GM18511 (cell line): ENCODE data around the gene VARS1.
"Not testable (repeated sequence)": the region's sequence is repeated elsewhere in the genome, so short reads cannot be mapped to it uniquely, and the experiment has no call there.

Source experiments
- ATAC-seq: cut with Tn5 transposase; IDR thresholded peaks from one replicate; pipeline ENCODE4 v1.9.1; 2021; ENCODE audit warnings: mild to moderate bottlenecking, moderate library complexity; ENCODE audit not compliant: unreplicated experiment

The VARS1 gene

GRCh38 chr6:31822036-31822821 lies 26.7 kb upstream of the VARS1 start:
- no peak for ATAC-seq

DNA sequence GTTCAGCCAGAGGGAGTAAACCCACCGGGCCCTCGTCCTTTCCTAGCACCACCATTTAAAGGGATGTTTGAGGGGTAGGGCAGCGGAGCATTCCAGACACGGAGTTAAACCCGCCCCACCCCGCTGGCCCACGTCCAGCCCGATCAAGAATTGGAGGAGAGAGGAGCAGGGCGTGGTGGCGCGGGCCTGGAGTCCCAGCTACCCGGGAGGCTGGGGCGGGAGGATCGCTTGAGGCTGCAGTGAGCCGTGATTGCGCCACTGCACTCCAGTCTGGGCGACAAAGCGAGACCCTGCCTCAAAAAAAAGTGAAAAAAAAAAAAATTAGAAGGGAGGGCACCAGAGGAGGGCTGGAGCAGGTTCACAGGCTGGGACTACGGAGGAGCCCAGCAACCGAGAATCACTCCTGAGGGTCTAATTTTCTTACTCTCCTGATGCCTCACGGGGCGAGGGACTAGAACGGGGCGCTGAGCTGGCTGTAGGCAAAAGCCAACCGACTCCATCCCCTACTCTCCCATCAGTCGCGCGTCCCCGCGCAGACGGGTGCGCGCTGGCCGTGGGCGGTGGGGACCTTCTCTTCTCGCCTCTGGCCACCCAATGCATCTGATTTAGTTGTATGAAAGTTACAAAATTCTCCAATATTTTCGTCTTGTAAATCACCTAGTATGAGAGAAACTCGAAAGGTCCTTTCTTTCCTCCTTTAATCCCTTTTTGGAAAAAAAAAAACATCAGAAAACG lies 25.9 kb upstream of the VARS1 start:
- no peak for ATAC-seq

DNA sequence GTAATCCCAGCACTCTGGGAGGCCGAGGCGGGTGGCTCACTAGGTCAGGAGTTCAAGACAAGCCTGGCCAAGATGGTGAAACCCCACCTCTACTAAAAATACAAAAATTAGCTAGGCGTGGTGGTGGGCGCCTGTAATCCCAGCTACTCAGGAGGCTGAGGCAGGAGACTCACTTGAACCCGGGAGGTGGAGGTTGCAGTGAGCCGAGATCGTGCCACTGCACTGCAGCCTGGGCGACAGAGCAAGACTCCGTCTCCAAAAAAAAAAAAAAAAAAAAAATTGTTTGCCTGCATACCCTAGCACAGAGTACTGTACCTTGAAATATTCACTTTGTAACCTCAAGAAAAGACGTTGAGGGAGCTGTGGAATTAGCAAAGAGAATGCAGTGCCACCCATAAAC lies 24.8 kb upstream of the VARS1 start:
- ATAC-seq, result not testable (repeated sequence)

GRCh38 chr6:31819871-31820299 lies 24.3 kb upstream of the VARS1 start:
- no peak for ATAC-seq

DNA sequence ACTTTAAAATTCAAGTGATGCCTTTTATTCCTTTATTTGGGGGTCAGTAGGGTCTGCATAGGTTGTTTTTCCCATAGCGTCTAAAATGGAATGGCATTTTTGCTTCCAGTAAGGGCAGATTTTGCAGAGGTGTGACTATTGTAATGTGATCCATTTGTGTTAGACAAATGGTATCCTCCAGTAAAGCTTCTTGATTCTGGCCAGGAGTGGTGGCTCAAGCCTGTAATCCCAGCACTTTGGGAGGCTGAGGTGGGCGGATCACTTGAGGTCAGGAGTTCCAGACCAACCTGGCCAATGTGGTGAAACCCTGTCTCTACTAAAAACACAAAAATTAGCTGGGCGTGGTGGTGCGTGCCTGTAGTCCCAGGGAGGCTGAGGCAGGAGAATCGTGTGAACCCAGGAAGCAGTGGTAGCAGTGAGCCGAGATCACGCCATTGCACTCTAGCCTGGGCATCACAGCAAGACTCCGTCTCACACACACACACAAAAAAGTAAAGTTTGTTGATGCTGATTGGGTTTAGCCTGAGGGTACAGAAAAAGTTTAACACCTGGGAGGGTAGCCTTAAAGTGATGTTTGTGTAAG lies 22.5 kb upstream of the VARS1 start:
- not testable (repeated sequence) for ATAC-seq

GRCh38 chr6:31817133-31817928 lies 21.8 kb upstream of the VARS1 start:
- ATAC-seq, result not testable (repeated sequence)

DNA sequence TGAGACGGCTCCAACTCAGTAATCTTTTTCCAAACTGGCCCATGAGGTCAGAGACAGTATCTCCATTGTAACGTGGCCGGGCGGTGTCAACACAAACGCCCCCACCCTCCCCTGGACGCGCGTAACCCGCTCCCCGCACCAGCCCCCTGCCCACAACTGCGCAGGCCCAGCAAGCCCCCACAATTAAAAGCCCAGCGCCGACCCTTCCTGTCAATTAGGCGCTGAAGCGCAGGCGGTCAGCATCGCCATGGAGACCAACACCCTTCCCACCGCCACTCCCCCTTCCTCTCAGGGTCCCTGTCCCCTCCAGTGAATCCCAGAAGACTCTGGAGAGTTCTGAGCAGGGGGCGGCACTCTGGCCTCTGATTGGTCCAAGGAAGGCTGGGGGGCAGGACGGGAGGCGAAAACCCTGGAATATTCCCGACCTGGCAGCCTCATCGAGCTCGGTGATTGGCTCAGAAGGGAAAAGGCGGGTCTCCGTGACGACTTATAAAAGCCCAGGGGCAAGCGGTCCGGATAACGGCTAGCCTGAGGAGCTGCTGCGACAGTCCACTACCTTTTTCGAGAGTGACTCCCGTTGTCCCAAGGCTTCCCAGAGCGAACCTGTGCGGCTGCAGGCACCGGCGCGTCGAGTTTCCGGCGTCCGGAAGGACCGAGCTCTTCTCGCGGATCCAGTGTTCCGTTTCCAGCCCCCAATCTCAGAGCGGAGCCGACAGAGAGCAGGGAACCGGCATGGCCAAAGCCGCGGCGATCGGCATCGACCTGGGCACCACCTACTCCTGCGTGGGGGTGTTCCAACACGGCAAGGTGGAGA lies 19.7 kb upstream of the VARS1 start, which contains the start of the genes HSPA1A and HSPA1L:
HSPA1A (plus strand) TSS at position 519 of the 814 bp plus-strand sequence; CDS start at position 733, 214 bp downstream.
HSPA1L (minus strand) TSS at position 259 of the 814 bp plus-strand sequence. CDS start 3,311 bp downstream, outside the sequence.
- ATAC-seq, result peak; percentile 51

GRCh38 chr6:31814677-31815024 lies 19.1 kb upstream of the VARS1 start:
- ATAC-seq, result no peak

GRCh38 chr6:31813465-31813849 lies 17.9 kb upstream of the VARS1 start:
- ATAC-seq, result no peak

DNA sequence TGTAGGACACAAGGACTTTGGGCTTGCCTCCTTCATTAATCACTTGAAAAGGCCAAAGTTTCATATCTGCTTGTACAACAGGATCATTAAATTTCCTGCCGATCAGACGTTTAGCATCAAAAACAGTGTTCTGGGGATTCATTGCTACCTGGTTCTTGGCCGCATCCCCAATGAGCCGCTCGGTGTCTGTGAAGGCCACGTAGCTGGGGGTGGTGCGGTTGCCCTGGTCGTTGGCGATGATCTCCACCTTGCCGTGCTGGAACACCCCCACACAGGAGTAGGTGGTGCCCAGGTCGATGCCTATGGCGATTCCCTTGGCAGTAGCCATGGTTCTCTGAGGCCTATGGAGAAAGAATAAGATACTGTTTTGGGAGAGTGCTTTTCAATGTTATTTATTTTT lies 16.1 kb upstream of the VARS1 start:
- ATAC-seq, result no peak

- not testable (repeated sequence) for ATAC-seq
Observed at GRCh38 chr6:31808599-31808998, 13.0 kb upstream of the VARS1 start.

DNA sequence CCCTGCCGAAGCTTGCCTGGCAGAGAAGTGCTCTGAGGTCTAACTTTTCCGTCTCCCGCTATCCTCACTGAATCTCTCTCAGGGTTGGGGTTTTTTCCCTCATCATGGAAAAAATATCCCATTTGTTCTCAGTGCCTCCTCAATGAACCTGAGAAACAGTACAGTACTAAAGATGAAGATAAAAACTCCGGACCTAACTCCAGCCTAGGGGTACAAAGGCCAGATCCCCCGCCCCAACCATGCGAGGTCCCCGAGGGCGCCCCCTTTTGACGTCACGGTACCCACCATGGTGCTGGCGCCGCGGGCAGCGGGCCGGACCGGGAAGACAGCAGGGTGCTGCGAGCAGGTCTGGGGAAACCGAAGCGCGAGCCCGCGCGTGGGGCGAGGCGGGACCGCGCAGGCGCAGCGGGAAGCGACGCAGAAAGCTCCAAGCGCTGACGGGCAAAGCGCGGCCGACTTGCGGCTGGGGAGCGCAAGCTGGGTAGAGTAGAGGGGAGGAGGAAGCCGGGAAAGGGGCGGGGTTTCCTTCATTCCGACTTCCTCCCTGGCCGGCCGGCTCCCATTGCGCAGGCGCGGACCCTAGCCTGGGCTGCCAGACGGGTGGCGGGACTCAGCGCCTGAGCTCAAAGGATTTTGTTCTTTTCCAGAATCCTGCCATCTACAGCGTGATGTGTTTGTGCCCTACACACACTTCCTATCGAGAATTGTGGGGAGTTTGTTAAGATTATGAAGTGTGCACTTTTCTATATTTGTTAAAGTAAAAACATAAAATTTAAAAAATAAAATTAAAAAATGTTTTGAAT lies 11.1 kb upstream of the VARS1 start, which contains the start of gene LSM2:
LSM2 (minus strand) TSS at position 497 of the 803 bp plus-strand sequence; CDS start at position 288, 209 bp downstream.
- ATAC-seq, result peak; percentile 93

DNA sequence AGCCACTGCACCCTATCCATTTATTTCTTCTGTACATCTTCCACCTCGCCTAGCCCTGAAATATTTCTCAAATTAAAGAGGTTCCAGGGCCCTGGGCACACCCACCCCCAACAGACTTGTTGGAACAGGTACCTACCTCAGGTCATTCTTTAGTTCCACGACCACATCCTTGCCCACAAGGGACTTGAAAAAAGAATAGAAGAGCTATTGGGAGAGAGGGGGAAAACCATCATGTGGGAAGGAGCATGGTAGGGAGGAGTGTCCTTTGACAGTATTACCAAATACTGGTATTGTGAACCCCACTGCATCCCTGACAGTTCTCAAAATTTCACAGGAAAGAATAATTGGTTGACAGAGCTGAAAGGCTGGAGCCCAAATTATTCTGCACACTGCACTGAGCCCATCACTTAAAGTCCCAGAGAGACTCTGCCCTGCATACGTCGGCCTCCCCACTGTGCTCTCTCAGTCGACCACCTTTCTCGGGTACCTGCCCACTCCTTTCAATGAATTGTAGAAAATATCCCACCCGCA lies 10.5 kb upstream of the VARS1 start:
- no peak for ATAC-seq

DNA sequence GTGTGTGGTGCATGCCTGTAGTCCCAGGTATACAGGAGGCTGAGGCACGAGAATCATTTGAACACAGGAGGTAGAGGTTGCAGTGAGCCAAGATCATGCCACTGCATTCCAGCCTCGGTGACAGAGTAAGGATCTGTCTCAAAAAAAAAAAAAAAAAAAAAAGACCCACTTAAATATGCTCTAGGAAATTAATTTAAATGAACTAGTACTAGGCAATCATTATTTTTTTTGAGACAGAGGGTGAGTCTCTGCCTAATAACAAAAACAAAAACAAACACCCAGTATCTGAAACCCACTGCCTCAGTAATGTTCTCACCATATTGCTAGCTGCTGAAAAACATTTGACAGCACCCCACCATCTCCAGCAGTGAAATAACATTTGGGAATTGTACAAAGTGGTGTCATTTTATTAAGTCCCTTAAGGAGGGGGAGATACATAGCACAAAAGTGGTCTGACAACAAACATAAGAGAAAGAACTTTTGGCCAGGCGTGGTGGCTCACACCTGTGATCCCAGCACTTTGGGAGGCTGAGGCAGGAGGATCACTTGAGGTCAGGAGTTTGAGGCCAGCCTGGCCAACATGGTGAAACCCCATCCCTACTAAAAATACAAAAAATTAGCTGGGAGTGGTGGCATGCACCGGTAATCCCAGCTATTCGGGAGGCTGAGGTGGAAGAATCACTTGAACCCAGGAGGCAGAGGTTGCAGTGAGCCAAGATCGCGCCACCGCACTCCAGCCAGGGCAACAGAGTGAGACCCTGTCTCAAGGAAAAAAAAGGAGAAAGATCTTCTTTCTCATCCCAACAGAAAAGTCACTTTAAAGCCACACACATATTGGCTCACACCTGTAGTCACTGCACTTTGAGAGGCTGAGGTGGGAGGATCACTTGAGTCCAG lies 5.7 kb upstream of the VARS1 start:
- not testable (repeated sequence) for ATAC-seq

DNA sequence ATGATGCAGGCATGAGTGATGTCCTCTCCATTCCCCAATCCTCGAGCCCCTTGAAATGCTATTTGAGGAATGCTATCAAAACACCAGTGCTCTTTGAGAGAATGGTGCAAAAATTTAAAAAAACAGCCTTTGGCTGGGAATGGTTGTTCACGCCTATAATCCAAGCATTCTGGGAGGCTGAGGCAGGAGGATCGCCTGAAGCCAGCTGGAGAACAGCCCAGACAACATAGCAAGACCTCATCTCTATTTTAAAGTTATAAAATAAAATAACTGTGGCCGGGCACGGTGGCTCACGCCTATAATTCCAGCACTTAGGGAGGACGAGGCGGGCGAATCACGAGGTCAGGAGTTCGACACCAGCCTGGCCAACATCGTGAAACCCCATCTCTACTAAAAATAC lies 4.2 kb upstream of the VARS1 start:
- ATAC-seq, result no peak

- ATAC-seq, result no peak
Observed at GRCh38 chr6:31797588-31797987, 2.0 kb upstream of the VARS1 start.

DNA sequence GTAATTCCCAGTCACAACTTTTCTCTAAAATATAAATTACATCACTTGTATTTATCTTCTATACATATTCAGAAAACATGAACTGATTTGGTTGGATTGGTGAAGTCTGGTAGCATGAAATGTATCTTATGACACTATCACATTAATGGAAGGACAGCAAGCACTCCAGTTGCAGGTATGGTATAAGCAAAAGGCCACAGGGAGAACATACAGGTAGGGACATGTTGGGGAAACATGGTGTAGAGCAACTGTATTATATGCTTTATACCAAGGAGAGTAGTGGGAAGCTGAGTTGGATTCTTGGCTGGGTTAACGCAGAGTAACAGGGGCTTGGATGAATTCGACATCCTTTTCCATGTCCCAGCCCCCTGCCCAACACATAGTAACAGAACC lies 1.4 kb upstream of the VARS1 start:
- no peak for ATAC-seq
